Loucy (cell line): Measurements from ENCODE around the gene MAP2K1.

ENCODE experiments used
- H2AFZ ChIP-seq: fragments of 200-600 bp; sonication (generic); 2 replicates; pipeline ENCODE4 v1.6.0; 2016; ENCODE audit warnings: antibody characterized with exemption, mild to moderate bottlenecking, low read length, moderate library complexity
- H3F3A ChIP-seq: fragments of 200-600 bp; 2 replicates; pipeline ENCODE4 v1.6.0; 2016; ENCODE audit warnings: antibody characterized with exemption, low read depth, mild to moderate bottlenecking
- H3K27me3 ChIP-seq: fragments of 200-600 bp; sonication (generic); 2 replicates; pipeline ENCODE4 v1.6.1; 2014; ENCODE audit warnings: low read length, mild to moderate bottlenecking; ENCODE audit not compliant: insufficient read depth, poor library complexity, severe bottlenecking
- H3K36me3 ChIP-seq: fragments of 200-600 bp; sonication (generic); 2 replicates; pipeline ENCODE4 v1.6.1; 2016; ENCODE audit warnings: low read length; ENCODE audit not compliant: insufficient read depth
- H3K4me1 ChIP-seq: fragments of 200-600 bp; sonication (generic); 2 replicates; pipeline ENCODE4 v1.5.1; 2014; ENCODE audit warnings: low read length, mild to moderate bottlenecking; ENCODE audit not compliant: insufficient read depth, poor library complexity, severe bottlenecking
- H3K4me2 ChIP-seq: fragments of 200-600 bp; sonication (generic); 2 replicates; pipeline ENCODE4 v1.6.0; 2014; ENCODE audit warnings: antibody characterized with exemption, low read length, low read depth, mild to moderate bottlenecking; ENCODE audit not compliant: poor library complexity, severe bottlenecking
- H3K4me3 ChIP-seq: fragments of 200-600 bp; sonication (generic); 2 replicates; pipeline ENCODE4 v1.5.1; 2014; ENCODE audit warnings: low read length, mild to moderate bottlenecking, mixed read lengths; ENCODE audit not compliant: poor library complexity, severe bottlenecking
- H3K79me2 ChIP-seq: fragments of 200-600 bp; sonication (generic); 2 replicates; pipeline ENCODE4 v1.6.1; 2014; ENCODE audit warnings: low read length; ENCODE audit not compliant: insufficient read depth
- H3K9ac ChIP-seq: fragments of 200-600 bp; sonication (generic); 2 replicates; pipeline ENCODE4 v1.6.0; 2014; ENCODE audit warnings: mild to moderate bottlenecking, low read depth, low read length, moderate library complexity; ENCODE audit not compliant: poor library complexity, severe bottlenecking
- H3K9me2 ChIP-seq: fragments of 200-600 bp; sonication (generic); replicated peaks from 2 replicates; pipeline ENCODE4 v1.6.1; 2016; ENCODE audit warnings: low read depth, low read length, mixed read lengths
- H3K9me3 ChIP-seq: fragments of 200-600 bp; sonication (generic); 2 replicates; pipeline ENCODE4 v1.6.1; 2014; ENCODE audit warnings: mild to moderate bottlenecking, antibody characterized with exemption, low read length, low read depth; ENCODE audit not compliant: insufficient read depth
- H4K20me1 ChIP-seq: fragments of 200-600 bp; sonication (generic); 2 replicates; pipeline ENCODE4 v1.6.0; 2014; ENCODE audit warnings: antibody characterized with exemption, low read length, mild to moderate bottlenecking; ENCODE audit not compliant: insufficient read depth, poor library complexity, severe bottlenecking
- EZH2phosphoT487 ChIP-seq: fragments of 200-600 bp; IDR thresholded peaks from 2 replicates; pipeline ENCODE4 v1.6.1; 2018; ENCODE audit warnings: antibody characterized with exemption, mild to moderate bottlenecking, moderate library complexity, borderline replicate concordance
- TF ChIP-seq, protein P1 (sequence below): fragments of 200-600 bp; sonication (generic); conservative IDR thresholded peaks from 2 replicates; pipeline ENCODE4 v1.5.1; 2014; ENCODE audit warnings: mild to moderate bottlenecking, antibody characterized with exemption, low read length

The MAP2K1 gene

DNA sequence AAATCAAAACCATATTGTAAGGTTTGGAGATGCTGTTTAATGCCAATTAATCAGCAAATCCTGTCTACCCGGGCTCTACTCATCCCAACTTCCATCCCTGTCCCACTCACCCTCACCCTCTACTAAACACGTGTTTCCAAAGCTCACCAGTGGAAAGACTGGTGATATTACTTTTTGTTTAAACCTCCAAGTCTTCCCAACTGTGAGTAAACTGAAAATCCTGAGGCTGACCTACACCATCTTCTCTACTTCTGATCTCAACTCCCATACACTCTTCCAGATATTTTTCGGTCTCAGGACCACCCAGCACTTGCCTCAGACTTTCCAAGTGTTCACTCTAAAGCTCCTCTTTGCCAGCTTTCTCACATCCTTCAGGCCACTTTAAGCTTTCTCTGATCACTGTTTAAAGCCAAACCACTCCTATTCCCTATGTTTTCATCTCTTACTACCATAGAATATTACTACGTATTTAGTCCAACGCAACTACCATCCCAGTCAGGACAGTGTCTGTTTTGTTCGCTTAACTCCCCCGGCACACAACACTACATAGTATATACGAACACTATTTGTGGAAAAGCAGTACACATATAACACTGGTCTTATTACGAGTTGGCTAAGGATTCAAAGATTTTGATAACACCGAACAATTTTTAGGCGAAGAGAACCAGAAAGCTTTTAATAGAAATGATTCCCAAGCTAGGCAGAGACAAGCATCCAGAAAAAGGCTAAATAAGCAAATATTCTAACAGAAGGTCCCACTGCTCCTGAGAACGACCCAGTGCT, 117.3 kb downstream of the MAP2K1 start:
- Histone ChIP-seq H3K4me3 (peak overlapping the region; percentile 99), H3K79me2 (peaks cover 88% of the 10 kb centered on the region), H3K36me3 (peaks cover 43% of the 10 kb centered on the region), H3K9me3 (no peaks in the 10 kb centered on the region), H3K4me1 (peaks cover 56% of the 10 kb centered on the region), H3K27me3 (peaks cover 7% of the 10 kb centered on the region), H3K4me2 (peak overlapping the region; percentile 88), H3K9ac (peak overlapping the region; percentile 97), H3F3A (peaks cover 16% of the 10 kb centered on the region), H4K20me1 (peaks cover 55% of the 10 kb centered on the region), H3K9me2 (no peaks in the 10 kb centered on the region), H2AFZ (0 out of 2 replicates have a peak overlapping the region, but pooled peaks have one; percentile 98)
- TF ChIP-seq, protein P1, sequence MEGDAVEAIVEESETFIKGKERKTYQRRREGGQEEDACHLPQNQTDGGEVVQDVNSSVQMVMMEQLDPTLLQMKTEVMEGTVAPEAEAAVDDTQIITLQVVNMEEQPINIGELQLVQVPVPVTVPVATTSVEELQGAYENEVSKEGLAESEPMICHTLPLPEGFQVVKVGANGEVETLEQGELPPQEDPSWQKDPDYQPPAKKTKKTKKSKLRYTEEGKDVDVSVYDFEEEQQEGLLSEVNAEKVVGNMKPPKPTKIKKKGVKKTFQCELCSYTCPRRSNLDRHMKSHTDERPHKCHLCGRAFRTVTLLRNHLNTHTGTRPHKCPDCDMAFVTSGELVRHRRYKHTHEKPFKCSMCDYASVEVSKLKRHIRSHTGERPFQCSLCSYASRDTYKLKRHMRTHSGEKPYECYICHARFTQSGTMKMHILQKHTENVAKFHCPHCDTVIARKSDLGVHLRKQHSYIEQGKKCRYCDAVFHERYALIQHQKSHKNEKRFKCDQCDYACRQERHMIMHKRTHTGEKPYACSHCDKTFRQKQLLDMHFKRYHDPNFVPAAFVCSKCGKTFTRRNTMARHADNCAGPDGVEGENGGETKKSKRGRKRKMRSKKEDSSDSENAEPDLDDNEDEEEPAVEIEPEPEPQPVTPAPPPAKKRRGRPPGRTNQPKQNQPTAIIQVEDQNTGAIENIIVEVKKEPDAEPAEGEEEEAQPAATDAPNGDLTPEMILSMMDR: no peak
- TF ChIP-seq EZH2phosphoT487: no peak

DNA sequence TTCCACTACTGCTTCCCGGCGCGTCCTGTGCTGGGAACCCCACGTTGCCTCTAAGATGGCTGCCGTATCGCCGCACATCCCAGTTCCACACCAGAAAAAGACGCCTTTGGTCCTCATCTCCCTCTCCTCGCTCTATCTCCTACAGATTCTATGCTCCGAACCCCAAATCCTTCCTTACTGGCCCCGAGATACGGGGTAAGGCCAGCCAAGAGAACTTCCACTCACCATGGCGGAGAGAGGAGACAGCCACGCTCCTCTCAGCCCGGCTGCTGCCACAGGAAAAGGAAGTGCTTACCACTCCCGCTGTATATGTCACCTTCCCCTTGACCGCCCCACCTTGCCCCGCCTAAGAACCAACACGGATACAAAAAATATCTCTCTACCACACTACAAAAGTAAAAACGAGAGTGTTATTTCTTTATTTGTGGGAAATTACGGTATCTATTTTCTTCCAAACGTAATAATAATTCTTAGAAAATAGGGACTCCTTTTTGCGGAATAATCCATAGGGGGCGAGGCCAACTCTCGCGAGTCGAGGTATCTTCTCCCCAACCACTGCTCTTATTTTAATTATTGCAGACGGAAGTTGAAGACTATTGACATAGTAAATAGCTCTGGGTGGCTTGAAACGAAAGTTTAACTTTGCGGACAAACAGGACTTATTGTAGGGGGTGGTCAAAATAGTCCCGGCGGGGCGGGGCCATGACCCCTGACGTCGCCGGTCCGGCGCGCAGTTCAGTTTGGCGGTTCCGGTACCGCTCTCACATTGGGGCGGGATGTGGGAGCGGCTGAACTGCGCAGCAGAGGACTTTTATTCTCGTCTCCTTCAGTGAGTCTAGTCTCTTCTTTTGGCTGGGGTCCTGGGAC, 118.1 kb downstream of the MAP2K1 start, which contains the start of the genes RPL4 and ZWILCH:
Gene RPL4 (minus strand): TSS at position 293 of the 867 bp plus-strand sequence. CDS start 65 bp downstream, at position 228.
Gene ZWILCH (plus strand): TSS at position 764 of the 867 bp plus-strand sequence. CDS start 13 bp downstream, at position 777.
- Histone ChIP-seq H3K27me3 (peaks cover 7% of the 10 kb centered on the region), H3K36me3 (peaks cover 35% of the 10 kb centered on the region), H3K9me3 (no peaks in the 10 kb centered on the region), H3K79me2 (peaks cover 84% of the 10 kb centered on the region), H2AFZ (peak within 1 kb of the TSS; percentile 98), H3K9me2 (no peaks in the 10 kb centered on the region), H4K20me1 (peaks cover 48% of the 10 kb centered on the region), H3K4me1 (peaks cover 56% of the 10 kb centered on the region), H3K4me3 (peak within 1 kb of the TSS; percentile 99), H3K4me2 (peak within 1 kb of the TSS; percentile 88), H3K9ac (peak within 1 kb of the TSS; percentile 97), H3F3A (peaks cover 11% of the 10 kb centered on the region; the same call in 1 of the 2 replicates)
- no peak for TF ChIP-seq EZH2phosphoT487
- TF ChIP-seq, protein P1: no peak

DNA sequence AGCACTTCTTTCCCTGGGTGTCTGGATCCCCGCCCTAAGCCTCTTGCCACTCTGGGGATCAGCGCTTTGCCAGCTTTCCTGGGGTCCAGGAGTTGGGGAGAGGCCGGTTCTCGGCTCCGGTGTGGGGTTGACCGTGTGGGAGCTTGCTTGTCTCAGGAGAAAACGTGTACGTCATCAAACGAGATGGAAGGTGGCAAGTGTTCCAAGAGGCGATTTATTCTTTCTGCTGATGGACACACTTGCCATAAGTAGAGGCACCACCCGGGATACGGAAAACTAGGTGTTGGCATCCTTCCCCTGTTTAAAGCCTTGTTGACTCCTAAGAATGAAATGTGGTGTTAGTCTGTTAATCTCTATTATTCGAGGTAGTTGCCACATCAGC, 118.7 kb downstream of the MAP2K1 start:
- Histone ChIP-seq H3K4me3 (peak overlapping the region; percentile 99), H3K9me3 (no peaks in the 10 kb centered on the region), H4K20me1 (peaks cover 41% of the 10 kb centered on the region), H3F3A (peaks cover 11% of the 10 kb centered on the region; the same call in 1 of the 2 replicates), H3K9ac (peak overlapping the region; percentile 97), H3K9me2 (no peaks in the 10 kb centered on the region), H2AFZ (peak overlapping the region; percentile 98), H3K36me3 (peaks cover 29% of the 10 kb centered on the region), H3K4me2 (peak overlapping the region; percentile 88), H3K27me3 (peaks cover 7% of the 10 kb centered on the region), H3K79me2 (peaks cover 78% of the 10 kb centered on the region), H3K4me1 (peaks cover 56% of the 10 kb centered on the region)
- no peak for TF ChIP-seq EZH2phosphoT487
- TF ChIP-seq, protein P1: no peak
